ENCODE measurements around the gene DLL1. TPM values are rescaled to one million over a fixed set of nuclear protein-coding genes. Genes with fewer than 3 reads are reported as not detected.
"Not testable (repeated sequence)": the region's sequence is repeated elsewhere in the genome, so short reads cannot be mapped to it uniquely, and the experiment has no call there.

The DLL1 gene
- total and polyA plus RNA-seq, 12 donors: 0.75 to 13.3 (median 7.7) TPM

DNA sequence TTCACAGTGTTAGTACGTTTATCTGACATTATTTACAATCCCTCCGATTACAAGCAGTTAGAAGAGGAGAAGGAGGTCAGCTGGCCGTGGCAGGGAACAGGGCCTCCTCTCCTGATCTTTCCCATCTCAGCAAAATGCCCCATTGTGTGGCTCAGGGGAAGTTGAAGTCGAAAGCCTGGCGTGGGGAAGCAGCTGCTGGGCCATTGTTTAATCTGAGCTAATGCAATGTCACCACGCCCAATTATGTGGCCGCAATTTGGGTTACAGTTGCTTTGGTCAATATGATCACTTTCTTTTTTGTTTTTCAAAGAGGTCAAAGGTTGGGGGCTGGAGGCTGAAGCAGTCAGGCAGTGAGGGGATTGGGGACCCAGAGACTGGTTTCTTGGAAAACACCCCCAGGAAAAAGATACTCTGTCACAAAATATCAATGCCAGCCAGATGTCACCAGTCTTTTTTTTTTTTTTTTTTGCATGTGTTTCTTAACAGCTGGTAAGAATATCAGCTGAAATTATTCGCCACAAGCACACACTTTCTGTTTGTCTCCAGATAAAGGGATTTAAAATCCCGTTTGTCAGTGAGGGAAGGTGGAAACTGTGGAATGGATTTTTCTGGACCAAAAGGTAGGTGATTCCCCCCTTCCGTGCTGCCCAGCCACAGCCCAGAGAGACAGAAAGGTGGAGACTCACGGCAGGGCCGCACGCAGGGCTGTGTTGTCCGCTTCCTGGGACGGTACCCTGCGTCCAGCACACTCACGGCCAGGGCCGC lies 24.6 kb downstream of the DLL1 start:
- Histone ChIP-seq H3K27me3 (no peaks in the 10 kb centered on the region), H3K27ac (no peak overlapping the region), H3K9me3 (replicated peaks in 1 of 3) (no peaks in the 10 kb centered on the region), H3K4me3 (no peak overlapping the region), H3K36me3 (replicated peaks in 1 of 2) (no peaks in the 10 kb centered on the region), H3K4me1 (replicated peaks in 1 of 2) (no peaks in the 10 kb centered on the region)
- no peak for DNase-seq
- WGBS, 4 donors: 67 to 81% (median 78%) methylated on average over 13 to 18 of the region's 18 CpGs
- TF ChIP-seq, protein P1, sequence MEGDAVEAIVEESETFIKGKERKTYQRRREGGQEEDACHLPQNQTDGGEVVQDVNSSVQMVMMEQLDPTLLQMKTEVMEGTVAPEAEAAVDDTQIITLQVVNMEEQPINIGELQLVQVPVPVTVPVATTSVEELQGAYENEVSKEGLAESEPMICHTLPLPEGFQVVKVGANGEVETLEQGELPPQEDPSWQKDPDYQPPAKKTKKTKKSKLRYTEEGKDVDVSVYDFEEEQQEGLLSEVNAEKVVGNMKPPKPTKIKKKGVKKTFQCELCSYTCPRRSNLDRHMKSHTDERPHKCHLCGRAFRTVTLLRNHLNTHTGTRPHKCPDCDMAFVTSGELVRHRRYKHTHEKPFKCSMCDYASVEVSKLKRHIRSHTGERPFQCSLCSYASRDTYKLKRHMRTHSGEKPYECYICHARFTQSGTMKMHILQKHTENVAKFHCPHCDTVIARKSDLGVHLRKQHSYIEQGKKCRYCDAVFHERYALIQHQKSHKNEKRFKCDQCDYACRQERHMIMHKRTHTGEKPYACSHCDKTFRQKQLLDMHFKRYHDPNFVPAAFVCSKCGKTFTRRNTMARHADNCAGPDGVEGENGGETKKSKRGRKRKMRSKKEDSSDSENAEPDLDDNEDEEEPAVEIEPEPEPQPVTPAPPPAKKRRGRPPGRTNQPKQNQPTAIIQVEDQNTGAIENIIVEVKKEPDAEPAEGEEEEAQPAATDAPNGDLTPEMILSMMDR (IDR thresholded peaks at IDR 0.05): no peak
- TF ChIP-seq POLR2A (IDR thresholded peaks at IDR 0.05): no peak
- intact Hi-C loops (cut with DNase I): no loop called here

DNA sequence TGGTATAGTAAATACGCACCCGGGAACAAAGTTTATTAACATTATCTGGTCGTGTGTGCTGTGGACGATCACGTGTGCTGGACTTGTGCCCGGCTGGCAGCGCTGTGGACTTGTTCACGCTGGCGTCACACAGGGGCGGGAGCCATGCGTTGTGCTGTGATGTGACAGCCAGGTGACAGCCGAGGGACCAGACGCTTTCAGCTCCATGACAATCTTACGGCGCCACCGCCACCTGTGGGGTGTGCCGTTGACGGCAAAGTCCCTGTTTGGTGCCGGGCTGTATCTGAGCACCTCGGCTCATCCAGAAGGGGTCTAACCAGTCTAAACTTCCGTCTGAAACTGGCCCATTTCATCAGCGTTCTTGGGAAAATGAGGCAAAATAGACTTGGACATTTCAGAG lies 25.2 kb downstream of the DLL1 start:
- Histone ChIP-seq H3K27ac (no peak overlapping the region), H3K4me1 (replicated peaks in 1 of 2) (no peaks in the 10 kb centered on the region), H3K4me3 (no peak overlapping the region), H3K9me3 (replicated peaks in 1 of 3) (no peaks in the 10 kb centered on the region), H3K36me3 (replicated peaks in 1 of 2) (no peaks in the 10 kb centered on the region), H3K27me3 (no peaks in the 10 kb centered on the region)
- DNase-seq: no peak
- TF ChIP-seq, protein P1 (IDR thresholded peaks at IDR 0.05): no peak
- no peak for TF ChIP-seq POLR2A (IDR thresholded peaks at IDR 0.05)
- 89 to 91% (median 90%) methylated on average over 20 to 22 of the region's 22 CpGs for WGBS, 4 donors
- intact Hi-C loops (cut with DNase I): no loop called here

DNA sequence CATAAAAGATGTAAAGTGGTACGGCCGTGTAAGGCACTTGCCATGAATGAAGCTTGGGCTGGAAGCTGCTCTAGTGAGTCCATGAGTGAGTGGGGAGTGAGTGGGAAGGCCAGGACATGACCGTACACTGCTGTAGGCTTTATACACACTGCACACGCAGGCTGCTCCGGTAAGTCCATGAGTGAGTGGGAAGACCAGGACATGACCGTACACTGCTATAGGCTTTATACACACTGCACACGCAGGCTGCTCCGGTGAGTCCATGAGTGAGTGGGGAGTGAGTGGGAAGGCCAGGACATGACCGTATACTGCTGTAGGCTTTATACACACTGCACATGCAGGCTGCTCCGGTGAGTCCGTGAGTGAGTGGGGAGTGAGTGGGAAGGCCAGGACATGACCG lies 26.2 kb downstream of the DLL1 start:
- H3K4me3 ChIP-seq; H3K36me3 ChIP-seq (replicated peaks in 1 of 2); H3K27me3 ChIP-seq; H3K4me1 ChIP-seq (replicated peaks in 1 of 2); intact Hi-C loops (cut with DNase I); H3K9me3 ChIP-seq (replicated peaks in 1 of 3); H3K27ac ChIP-seq; DNase-seq: not testable (repeated sequence)
- 87 to 95% (median 93%) methylated on average over 6 to 12 of the region's 12 CpGs for WGBS, 4 donors

DNA sequence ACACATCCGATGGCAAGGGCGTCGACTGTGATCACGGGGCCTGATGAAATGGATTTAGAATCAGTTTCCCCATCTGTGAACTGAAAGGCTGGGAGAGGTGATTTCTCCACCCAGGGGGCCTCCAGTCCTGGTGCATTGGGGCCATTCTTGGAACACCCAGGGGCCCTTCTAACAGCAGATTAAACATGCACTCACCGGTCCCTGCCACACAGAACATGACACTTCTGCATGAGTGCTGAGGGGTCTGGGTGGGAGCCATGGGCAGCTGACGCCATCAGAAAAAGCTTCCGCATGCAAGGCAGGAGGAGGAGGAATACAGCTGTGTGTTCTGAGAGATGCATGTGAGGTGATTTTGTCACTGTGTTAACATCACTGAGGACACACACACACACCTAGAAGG lies 26.8 kb downstream of the DLL1 start:
- intact Hi-C loops (cut with DNase I): no loop called here
- no peaks in the 10 kb centered on the region for H3K9me3 ChIP-seq (replicated peaks in 1 of 3)
- no peaks in the 10 kb centered on the region for H3K27me3 ChIP-seq
- no peaks in the 10 kb centered on the region for H3K4me1 ChIP-seq (replicated peaks in 1 of 2)
- DNase-seq: no peak
- 69 to 91% (median 88%) methylated on average over 7 of the region's 7 CpGs for WGBS, 4 donors
- TF ChIP-seq POLR2A (IDR thresholded peaks at IDR 0.05): no peak
- TF ChIP-seq, protein P1 (IDR thresholded peaks at IDR 0.05): no peak
- no peak overlapping the region for H3K27ac ChIP-seq
- no peak overlapping the region for H3K4me3 ChIP-seq
- H3K36me3 ChIP-seq (replicated peaks in 1 of 2): no peaks in the 10 kb centered on the region

DNA sequence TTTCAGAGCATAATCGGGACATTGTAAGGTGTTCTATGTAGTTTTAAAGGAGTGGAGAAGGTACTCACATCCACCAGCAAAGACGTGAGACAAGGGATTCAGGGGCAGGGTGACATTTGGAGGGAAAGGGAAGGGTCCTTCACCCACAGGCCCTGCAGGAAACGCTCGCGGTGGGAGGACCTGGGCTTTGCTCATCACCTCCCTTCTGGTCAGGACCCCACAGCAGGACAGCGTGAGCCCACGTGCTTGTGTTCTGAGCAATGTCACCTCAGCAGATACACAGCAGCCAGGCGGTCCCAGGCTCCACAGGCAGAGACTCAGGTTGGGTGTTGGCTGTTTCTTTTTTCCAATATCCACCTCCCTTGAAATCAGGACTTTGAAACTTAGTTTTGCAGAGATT lies 27.5 kb downstream of the DLL1 start:
- Histone ChIP-seq H3K27me3 (no peaks in the 10 kb centered on the region), H3K36me3 (replicated peaks in 1 of 2) (no peaks in the 10 kb centered on the region), H3K9me3 (replicated peaks in 1 of 3) (no peaks in the 10 kb centered on the region), H3K4me3 (no peak overlapping the region), H3K4me1 (replicated peaks in 1 of 2) (no peaks in the 10 kb centered on the region), H3K27ac (no peak overlapping the region)
- TF ChIP-seq, protein P1 (IDR thresholded peaks at IDR 0.05): no peak
- no peak for TF ChIP-seq POLR2A (IDR thresholded peaks at IDR 0.05)
- intact Hi-C loops (cut with DNase I): no loop called here
- no peak for DNase-seq
- 83 to 92% (median 88%) methylated on average over 8 of the region's 8 CpGs for WGBS, 4 donors
